Activated T-cell treated with anti-CD3 and anti-CD28 coated beads for 24 hours (primary cell): ENCODE measurements around the gene ST6GALNAC6.

ENCODE experiments used
- DNase-seq: peaks from one replicate; pipeline ENCODE4 v3.0.0-alpha.2; 2020; ENCODE audit warnings: low read depth

Gene ST6GALNAC6

DNA sequence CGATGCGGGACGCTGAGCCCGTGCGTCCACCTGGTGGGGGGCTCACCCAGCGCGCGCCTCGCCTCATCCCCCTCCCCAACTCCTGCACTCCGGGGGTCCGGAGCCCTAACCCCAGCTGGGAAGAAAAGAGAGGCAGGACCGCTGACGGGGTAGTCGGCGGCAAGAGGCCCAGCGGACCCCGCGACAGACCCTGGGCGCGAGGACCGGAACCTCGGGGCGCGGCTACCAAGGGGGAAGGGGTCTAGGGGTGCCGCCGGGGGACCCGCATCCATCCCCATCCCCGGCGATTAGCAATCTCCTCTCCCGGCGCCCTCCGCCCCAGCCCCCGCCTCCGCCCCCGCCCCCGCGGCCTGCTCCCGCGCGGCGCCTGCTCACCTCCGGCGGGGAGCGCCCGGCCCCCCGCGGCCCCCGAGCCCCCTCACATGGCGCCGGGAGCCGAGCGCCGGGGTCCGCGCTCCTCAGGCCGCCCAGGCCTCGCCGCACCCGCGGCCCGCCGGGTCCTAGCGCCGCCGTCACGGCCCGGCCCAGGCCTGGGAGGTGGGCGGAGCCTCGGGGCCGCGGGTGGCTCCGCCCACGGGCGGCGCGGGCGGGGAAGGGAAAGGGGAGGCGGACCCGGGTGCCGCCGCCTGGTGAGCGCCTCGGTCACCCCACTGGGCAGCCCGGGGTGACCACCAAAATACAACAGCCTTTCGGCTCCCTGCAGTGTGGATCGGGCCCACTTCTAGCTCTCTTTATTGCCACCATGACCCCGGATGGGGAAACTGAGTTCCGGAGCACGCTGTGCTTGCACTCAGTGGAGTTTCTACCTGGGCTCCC lies at the start of gene ST6GALNAC6:
Gene ST6GALNAC6, minus strand, starts transcription at position 476 of the 816 bp plus-strand sequence. CDS start 1,622 bp downstream, outside the sequence.
- peak; percentile 64 for DNase-seq

DNA sequence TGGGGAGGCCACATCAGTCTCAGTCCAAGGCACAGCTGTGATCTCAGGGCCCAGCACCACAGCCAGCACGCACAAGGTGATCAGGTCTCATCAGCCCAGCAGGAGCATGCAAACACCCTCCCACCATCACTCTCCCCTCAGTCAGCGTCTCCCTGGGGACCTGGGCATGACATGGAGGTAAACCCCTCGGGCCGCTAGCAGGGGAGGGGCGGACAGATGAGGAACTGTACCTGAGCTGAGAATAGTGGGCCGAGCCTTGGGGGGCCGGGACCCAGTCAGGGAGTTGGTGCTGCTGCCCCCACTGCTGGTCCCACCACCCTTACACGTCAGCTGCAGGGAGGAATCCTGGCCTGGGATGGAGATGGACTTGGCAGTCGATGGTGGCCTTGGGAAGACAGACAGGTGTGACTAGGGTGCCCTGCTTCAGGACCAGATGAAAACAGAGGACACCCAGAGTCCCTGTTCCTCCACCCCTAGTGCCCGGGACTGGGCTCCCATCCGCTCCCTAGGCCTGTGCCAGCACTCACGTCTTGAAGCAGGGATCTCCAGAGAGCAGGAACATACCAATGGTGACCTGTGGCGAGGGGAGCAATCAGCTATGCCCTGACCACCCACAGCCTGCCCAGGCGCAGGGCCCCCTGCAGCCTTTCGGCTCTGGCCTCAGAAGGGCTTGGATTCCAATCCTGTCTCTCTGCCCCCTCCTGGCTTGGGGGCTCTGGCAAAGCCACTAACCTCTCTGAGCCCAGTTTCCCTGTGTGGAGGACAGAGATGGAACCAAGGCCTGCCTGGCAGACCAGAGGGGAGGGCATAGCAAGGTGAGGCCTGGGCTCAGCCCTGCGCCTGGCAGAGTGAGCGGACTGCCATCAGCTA lies 48.7 kb upstream of the ST6GALNAC6 start:
- DNase-seq, result no peak

DNA sequence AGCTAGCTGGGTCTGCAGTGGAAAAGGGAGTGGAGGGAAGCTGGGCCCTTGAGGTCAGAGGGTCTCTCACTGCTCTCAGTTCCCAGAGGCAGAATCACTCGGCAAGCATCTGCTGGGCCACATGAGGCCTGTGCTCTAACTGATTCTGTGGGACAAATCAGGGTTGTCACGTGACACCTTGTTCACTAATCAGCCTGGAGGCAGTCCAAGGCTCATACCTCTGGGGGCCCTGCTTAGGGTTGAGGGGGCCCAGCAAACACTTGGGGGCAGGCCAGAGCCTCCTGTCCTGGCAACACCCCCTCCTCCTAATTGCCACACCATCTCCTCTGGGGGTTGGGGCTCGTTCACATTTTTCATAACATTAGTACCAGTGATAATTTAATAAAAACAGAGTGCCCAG lies 47.3 kb upstream of the ST6GALNAC6 start:
- no peak for DNase-seq

GRCh38 chr9:127945942-127946341 lies 46.5 kb upstream of the ST6GALNAC6 start:
- no peak for DNase-seq

GRCh38 chr9:127945338-127945737 lies 45.9 kb upstream of the ST6GALNAC6 start:
- DNase-seq, result no peak

DNA sequence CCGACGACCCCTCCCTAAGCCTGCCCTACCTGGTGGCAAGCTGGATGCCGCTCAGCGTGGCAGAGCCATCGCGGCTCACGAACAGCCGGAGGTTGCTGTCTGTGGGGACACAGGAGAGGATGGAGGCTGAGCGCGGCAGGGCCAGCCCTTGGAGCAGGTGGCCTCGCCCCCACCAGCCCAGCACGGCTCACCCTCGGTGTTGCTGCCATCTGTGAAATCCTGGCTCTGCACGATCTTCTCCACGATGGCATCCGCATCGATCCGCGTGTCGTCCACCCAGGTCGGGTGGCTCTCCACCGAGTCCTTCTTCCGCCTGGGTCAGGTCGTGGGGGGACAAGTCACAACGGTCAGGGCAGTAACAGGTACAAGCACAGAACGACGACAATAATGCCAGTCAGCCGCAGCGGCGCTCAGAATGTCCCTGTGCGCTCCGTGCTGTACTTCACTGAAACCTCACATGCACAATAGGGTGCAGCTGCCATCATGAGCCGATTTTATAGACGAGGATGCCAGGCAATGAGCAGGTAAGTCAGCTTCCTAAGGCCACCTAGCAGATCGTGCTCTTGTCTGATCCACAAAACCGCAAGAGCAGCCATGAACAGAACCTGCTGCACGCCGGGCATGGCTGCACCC lies 45.3 kb upstream of the ST6GALNAC6 start:
- no peak for DNase-seq

GRCh38 chr9:127943731-127944144 lies 44.3 kb upstream of the ST6GALNAC6 start:
- peak; percentile 74 for DNase-seq

DNA sequence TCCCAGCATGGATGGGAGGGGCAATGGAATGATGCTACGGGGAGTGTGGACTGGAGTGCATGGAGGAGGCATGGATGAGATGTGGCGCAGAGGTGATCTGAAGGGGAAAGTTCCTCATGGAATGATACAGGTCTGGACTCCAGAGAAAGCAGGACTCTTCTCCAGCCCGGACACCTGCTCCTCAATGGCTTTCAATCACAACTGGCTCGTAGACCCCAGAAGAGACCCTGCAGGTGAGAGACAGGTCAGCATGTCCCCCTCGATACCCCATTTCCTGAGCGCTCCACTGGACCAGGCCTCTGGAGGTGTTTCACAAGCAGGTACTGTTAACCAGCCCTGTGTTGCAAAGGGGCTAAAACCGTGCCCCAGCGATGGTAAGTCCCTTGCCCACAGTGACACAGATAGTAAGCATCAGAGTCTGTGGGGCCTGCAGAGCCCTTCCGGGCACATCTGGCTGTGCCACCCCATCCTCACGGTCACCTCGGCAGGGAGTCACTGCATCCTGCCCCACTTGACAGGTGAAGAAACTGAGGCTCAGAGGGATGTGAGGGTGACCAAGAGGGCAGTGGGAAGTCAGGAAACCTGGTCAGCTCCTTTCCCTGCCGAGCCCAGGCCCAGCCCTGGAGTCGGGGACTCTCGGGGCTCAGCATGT lies 43.7 kb upstream of the ST6GALNAC6 start:
- DNase-seq, result no peak

DNA sequence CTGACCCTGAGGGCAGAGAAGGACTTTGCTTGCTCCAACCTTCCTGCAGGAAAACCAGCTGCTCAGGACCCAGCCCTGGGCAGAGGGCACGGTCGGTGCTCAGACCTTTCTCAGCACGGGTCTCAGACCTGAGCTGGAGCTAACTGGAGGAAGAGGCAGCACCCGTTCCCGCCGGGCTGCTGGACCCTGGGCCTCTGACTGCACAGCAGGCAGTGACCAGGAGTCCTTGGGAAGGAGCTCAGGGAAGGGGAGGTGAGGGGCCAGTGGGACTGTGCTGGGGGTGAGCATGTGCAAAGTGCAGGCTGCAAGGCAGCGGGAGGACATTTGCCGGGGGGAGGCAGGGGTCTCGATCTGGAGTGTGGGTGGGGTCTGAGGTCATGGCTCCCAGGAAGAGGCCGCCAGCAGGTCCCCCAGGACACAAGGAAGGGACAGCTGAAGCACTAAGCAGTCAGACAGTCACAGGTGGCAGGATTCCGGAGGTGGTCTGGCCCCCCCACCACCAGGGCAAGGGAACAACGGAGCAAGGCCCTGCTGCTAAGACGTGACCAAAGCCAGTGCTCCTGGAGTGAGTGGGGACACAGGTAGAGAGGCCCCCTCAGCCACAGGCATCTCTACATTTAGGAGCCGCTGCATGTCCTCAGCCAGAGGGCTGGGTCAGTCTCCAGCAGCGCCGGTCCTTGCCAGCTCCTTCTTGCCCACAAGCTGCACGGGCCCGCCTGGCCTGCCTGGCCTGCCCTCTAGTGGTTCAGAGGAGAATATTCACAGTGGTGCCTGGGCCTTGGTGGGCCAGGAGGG lies 43.0 kb upstream of the ST6GALNAC6 start:
- no peak for DNase-seq

GRCh38 chr9:127941961-127942215 lies 42.5 kb upstream of the ST6GALNAC6 start:
- no peak for DNase-seq

GRCh38 chr9:127941062-127941960 lies 41.9 kb upstream of the ST6GALNAC6 start:
- no peak for DNase-seq

- no peak for DNase-seq
Observed at GRCh38 chr9:127940593-127940992, 41.2 kb upstream of the ST6GALNAC6 start.

GRCh38 chr9:127938298-127938690 lies 38.9 kb upstream of the ST6GALNAC6 start:
- no peak for DNase-seq

DNA sequence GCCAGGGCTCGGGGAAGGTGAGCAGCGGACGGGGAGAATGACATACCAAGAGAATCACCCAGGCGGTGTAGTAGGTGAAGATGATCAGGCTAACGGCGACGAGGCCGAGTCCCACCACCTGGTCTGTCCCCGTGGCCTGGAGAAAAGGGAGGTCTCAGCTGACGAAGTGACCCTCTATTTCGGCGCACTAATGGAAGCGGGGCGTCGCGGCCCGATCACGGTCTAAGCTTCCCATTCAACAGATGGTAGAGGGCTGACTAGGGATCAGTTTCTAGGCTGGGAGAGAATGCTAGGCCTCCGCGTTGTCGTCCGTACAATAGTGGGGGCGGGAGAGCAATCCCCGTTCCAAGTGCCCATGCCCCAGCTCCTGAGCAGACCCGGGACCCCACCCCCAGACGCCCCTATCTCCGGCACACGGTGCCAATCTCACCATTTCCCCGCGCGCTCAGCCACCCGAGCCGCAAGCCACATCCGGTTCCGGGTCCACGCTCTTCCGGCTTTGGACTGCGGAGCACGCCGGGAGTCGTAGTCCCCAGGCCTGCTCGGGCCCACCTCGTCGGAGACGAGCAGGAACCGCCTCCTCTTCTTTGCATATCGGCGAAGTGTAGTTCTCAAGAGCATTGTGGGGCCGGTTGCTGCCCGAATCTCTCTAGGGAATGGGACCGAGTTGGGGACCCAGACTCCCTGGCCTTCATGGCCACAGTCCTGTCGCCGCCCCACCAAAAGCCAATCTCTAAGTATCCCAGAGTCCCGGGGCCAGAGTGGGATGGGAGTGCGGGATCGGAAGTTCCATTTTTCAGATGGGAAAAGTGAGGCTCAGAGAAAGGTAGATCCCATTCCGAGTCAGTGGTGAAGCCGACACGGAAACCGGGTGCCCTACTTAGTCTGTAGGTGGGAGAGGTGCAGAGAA lies 38.2 kb upstream of the ST6GALNAC6 start, which contains the start of gene DPM2:
Gene DPM2, minus strand, starts transcription at position 467 of the 910 bp plus-strand sequence. Its CDS starts 34 bp downstream, at position 433.
- DNase-seq, result peak; percentile 83

DNA sequence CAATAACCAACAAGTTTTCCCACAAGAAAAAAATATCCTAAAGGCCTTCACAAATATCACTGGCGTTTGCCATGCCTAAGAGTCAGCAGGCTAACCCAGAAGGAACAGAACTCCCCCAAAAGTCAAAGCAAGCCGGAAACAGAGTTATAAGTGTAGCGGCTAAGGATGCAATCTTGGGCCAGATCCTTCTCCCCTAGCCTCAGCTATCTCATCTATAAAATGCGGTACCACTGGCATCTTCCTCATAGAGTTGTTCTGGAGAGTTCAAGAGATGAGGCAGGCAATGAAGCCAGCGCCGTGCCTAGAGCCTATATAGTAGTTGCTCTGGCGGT lies 37.6 kb upstream of the ST6GALNAC6 start:
- no peak for DNase-seq

DNA sequence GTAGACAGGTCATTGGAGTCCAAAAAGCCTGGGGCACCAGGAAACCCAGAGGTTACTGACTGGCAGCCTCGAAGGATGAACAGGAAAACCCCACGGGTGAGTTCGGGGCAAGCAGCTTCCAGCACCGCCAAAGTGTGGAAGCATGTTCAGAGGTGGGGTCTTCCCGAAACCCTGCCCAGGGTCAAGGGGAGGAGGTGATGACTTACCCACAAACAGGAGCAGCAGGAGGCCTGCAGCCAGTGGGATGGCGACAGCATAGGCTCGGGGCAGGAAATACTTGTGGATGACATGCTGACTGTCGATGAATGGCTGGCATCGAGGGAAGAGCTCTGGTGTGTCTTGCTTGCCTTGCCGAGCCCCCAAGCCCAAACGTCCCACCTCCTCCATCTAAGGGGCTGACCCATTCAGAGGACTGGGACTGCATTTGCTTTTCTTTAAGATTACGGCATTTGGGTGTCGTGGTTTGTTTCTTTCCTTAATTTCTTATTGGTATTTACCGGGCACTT lies 37.0 kb upstream of the ST6GALNAC6 start:
- DNase-seq, result no peak

DNA sequence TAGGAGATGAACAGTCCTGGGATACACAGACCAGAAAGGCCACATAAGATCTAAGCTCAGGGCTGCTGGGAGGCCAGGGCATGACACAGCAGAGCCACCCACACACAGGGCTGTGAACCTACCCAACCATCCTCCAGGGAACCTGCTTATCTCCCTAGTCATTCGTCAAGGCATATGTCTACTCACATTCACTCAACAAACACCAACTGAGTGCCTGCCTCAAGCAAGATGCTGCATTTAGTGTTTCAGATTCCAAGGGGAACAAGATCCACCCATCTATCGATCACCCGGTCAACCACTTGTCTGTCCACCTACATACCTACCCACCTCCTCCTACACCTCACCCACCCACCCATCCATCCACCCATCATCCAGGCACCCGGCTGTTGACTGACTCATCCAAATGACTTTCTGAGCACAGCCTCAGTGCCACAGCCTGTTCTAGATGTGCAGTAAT lies 36.4 kb upstream of the ST6GALNAC6 start:
- no peak for DNase-seq

- no peak for DNase-seq
Observed at GRCh38 chr9:127934986-127935385, 35.6 kb upstream of the ST6GALNAC6 start.

GRCh38 chr9:127934248-127934647 lies 34.8 kb upstream of the ST6GALNAC6 start:
- DNase-seq, result no peak
